Vagina (tissue), 2 donors: ENCODE data around the gene IL1RN. TPM values are rescaled to one million over a fixed set of nuclear protein-coding genes. Genes with fewer than 3 reads are reported as not detected.

ENCODE experiments used
- DNase-seq, 2 donors: peaks; one replicate each; pipeline ENCODE4 v3.0.0-alpha.2; 2017; ENCODE audit errors: extremely low spot score in 2 of 2
- H3K27ac ChIP-seq: fragments of 200-600 bp; sonication (generic); one replicate; pipeline ENCODE4 v1.5.1; 2019
- H3K27me3 ChIP-seq: fragments of 200-600 bp; sonication (generic); one replicate; pipeline ENCODE4 v1.5.1; 2019
- H3K36me3 ChIP-seq, 2 donors: fragments of 200-600 bp; sonication (generic); one replicate each; pipeline ENCODE4 v1.5.1; 2017 to 2019
- H3K4me1 ChIP-seq: fragments of 200-600 bp; sonication (generic); one replicate; pipeline ENCODE4 v1.5.1; 2019
- H3K4me3 ChIP-seq, 2 donors: fragments of 200-600 bp; sonication (generic); 1 replicate in 1 of 2; 2 replicates in 1 of 2; pipeline ENCODE4 v1.5.1; 2016 to 2019
- H3K9me3 ChIP-seq: fragments of 200-600 bp; sonication (generic); one replicate; pipeline ENCODE4 v1.5.1; 2019
- POLR2A ChIP-seq, 2 donors: fragments of 450-650 bp; IDR thresholded peaks; one replicate each; pipeline ENCODE4 v1.6.1; 2017; ENCODE audit warnings: antibody characterized with exemption in 2 of 2, mild to moderate bottlenecking in 2 of 2, moderate library complexity in 2 of 2
- POLR2AphosphoS5 ChIP-seq, 2 donors: sonication (generic); formaldehyde crosslinking; IDR thresholded peaks; one replicate each; pipeline ENCODE4 v1.9.0; 2017; ENCODE audit warnings: antibody characterized with exemption in 2 of 2, mild to moderate bottlenecking in 2 of 2, low read depth in 1 of 2; ENCODE audit not compliant: insufficient read depth in 1 of 2
- intact Hi-C: fragments of 100-400 bp; cut with DNase I; formaldehyde crosslinking; loops from one replicate; pipeline ENCODE4 v1.15.1; 2023
- small RNA-seq: library from RNA; depleted of rRNA; stranded (forward); fragments of <200 nt; gene quantifications from one replicate; pipeline ENCODE3, GENCODE V24; 2016
- total RNA-seq: library from RNA; depleted of rRNA; stranded (reverse); fragments of >200 nt; gene quantifications from one replicate; pipeline ENCODE4 v1.2.3, GENCODE V29; 2016
- TF ChIP-seq, protein P1 (sequence below), 3 experiments: fragments of 450-650 bp in 2 of 3; fragments of 200-600 bp in 1 of 3; sonication (generic) in 1 of 3; IDR thresholded peaks; one replicate each; pipeline ENCODE4 v1.5.1; 2017 to 2019; ENCODE audit warnings: antibody characterized with exemption in 3 of 3, mild to moderate bottlenecking in 2 of 3, moderate library complexity in 2 of 3

IL1RN gene
- total RNA-seq, 1 donor from 2014 or later, result 253 TPM

DNA sequence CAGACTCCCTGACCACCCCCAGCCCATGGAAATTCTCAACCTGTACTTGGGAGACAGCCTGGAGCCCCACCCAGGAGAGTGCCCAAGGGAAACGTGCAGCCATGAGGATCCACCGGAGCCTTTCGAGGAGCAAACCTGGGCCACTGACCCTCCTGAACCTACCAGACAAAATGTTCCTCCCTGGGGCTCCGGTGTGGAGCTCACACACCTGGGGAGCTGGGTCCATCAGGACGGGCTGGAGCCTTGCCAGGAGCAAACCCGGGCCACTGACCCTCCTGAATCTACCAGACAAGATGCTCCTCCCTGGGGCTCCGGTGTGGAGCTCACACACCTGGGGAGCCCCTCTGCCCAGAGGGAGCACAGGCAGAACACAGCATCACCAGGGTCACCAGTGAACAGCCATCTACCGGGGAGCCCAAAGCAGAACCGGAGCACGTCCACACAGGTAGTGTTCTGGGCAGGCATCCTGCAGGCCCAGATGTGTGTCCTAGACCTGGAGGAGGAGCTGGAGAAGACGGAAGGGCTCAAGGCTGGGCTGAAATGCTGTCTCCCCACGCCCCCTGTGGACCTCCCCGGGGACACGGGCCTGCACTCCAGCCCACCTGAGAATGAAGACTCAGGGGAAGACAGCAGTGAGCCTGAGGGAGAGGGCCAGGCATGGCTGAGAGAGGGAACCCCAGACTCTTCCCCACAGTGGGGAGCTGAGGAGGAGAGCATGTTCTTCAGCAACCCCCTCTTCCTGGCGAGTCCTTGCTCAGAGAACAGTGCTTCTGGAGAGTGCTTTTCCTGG is 55.3 kb downstream of the IL1RN start:
- TF ChIP-seq, protein P1, sequence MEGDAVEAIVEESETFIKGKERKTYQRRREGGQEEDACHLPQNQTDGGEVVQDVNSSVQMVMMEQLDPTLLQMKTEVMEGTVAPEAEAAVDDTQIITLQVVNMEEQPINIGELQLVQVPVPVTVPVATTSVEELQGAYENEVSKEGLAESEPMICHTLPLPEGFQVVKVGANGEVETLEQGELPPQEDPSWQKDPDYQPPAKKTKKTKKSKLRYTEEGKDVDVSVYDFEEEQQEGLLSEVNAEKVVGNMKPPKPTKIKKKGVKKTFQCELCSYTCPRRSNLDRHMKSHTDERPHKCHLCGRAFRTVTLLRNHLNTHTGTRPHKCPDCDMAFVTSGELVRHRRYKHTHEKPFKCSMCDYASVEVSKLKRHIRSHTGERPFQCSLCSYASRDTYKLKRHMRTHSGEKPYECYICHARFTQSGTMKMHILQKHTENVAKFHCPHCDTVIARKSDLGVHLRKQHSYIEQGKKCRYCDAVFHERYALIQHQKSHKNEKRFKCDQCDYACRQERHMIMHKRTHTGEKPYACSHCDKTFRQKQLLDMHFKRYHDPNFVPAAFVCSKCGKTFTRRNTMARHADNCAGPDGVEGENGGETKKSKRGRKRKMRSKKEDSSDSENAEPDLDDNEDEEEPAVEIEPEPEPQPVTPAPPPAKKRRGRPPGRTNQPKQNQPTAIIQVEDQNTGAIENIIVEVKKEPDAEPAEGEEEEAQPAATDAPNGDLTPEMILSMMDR (IDR thresholded peaks at IDR 0.05), result no peak
- TF ChIP-seq POLR2A (IDR thresholded peaks at IDR 0.05), result no peak
- no peak for TF ChIP-seq POLR2AphosphoS5 (IDR thresholded peaks at IDR 0.05; ENCODE audit: insufficient read depth in 1 of 2, low read depth in 1 of 2)

DNA sequence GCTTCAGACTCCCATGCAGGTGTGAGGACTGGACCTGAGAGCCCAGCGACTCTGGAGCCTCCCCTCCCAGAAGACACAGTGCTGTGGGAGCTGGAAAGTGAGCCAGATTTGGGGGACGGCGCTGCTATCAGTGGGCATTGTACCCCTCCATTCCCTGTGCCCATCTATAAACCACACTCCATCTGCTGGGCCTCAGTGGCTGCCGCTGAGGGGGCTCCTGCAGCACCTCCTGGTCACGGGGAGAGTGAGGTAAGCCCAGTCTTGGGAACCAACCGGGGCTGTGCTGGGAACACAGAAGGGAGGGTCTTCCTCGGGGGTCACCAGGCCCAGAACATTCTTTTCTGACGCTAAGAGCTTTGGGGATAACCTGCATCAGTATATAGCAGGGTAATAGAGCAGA is 55.9 kb downstream of the IL1RN start:
- intact Hi-C loops, result no loop called here
- DNase-seq, result no peak
- Histone ChIP-seq H3K27me3 (no peaks in the 10 kb centered on the region), H3K4me1 (no peaks in the 10 kb centered on the region), H3K36me3 (no peaks in the 10 kb centered on the region), H3K4me3 (no peak overlapping the region), H3K27ac (no peak overlapping the region), H3K9me3 (no peaks in the 10 kb centered on the region)
- TF ChIP-seq POLR2A (IDR thresholded peaks at IDR 0.05), result no peak
- TF ChIP-seq, protein P1 (IDR thresholded peaks at IDR 0.05), result no peak
- TF ChIP-seq POLR2AphosphoS5 (IDR thresholded peaks at IDR 0.05; ENCODE audit: insufficient read depth in 1 of 2, low read depth in 1 of 2), result no peak

More for the DNA sequence above, 55.3 kb downstream of the IL1RN start:
- no peak overlapping the region for H3K4me3 ChIP-seq
- H3K9me3 ChIP-seq, result no peaks in the 10 kb centered on the region
- H3K27ac ChIP-seq, result no peak overlapping the region
- no peak for DNase-seq
- no peaks in the 10 kb centered on the region for H3K4me1 ChIP-seq
- intact Hi-C loops, result no loop called here
- H3K36me3 ChIP-seq, result no peaks in the 10 kb centered on the region
- H3K27me3 ChIP-seq, result no peaks in the 10 kb centered on the region

Small RNAs within 50 kb of the gene (small RNA-seq; reads per million reads assigned to genes)
- not detected for gene RNU6-1180P

Other genes with a start within 250 kb of the IL1RN start
- not detected for gene IL37, start 216.4 kb upstream of the IL1RN start, total RNA-seq
- not detected for gene IL36G, start 149.6 kb upstream of the IL1RN start, total RNA-seq
- 2.7 TPM for gene IL36A, start 122.1 kb upstream of the IL1RN start, total RNA-seq
- gene IL36B, start 74.7 kb upstream of the IL1RN start, total RNA-seq, result not detected
- gene IL36RN, start 68.4 kb upstream of the IL1RN start, total RNA-seq, result 0.25 TPM
- gene IL1F10, start 59.6 kb upstream of the IL1RN start, total RNA-seq, result not detected
- 39.0 TPM for gene PSD4, start 46.4 kb downstream of the IL1RN start, total RNA-seq
- gene PAX8, start 151.3 kb downstream of the IL1RN start, total RNA-seq, result 1.7 TPM